Body of pancreas (tissue), 4 donors: Measurements from ENCODE around the gene IDS. TPM values are rescaled to one million over a fixed set of nuclear protein-coding genes. Genes with fewer than 3 reads are reported as not detected.

ENCODE experiments used
- ATAC-seq: fragments of 150-250 bp; one replicate; pipeline ENCODE4 v1.9.1; 2016
- DNase-seq, 4 donors: peaks; one replicate each; pipeline ENCODE4 v3.0.0-alpha.2; 2019
- H3K27ac ChIP-seq, 4 donors: fragments of 200-600 bp; sonication (generic); 1 replicate in 3 of 4; 2 replicates in 1 of 4; pipeline versions ENCODE4 v1.5.1 to v1.6.1; 2016 to 2019; ENCODE audit warnings: mild to moderate bottlenecking in 1 of 4, mixed read lengths in 1 of 4, moderate library complexity in 1 of 4
- H3K27me3 ChIP-seq, 2 donors: fragments of 200-600 bp; sonication (generic); one replicate each; pipeline ENCODE4 v1.6.0; 2016; ENCODE audit warnings: mild to moderate bottlenecking in 1 of 2
- H3K36me3 ChIP-seq, 2 donors: fragments of 200-600 bp; sonication (generic); replicated peaks in 1 of 2; 2 replicates each; pipeline ENCODE4 v1.5.1; 2016; ENCODE audit warnings: low read depth in 2 of 2; ENCODE audit not compliant: insufficient read depth in 1 of 2
- H3K4me1 ChIP-seq: fragments of 200-600 bp; sonication (generic); one replicate; pipeline ENCODE4 v1.6.0; 2016
- H3K4me3 ChIP-seq, 2 donors: fragments of 200-600 bp; sonication (generic); 1 replicate in 1 of 2; 2 replicates in 1 of 2; pipeline ENCODE4 v1.5.1; 2016 to 2019
- H3K9me3 ChIP-seq, 3 donors: fragments of 200-600 bp; sonication (generic); 1 replicate in 2 of 3; 2 replicates in 1 of 3; pipeline ENCODE4 v1.5.1; 2016
- POLR2A ChIP-seq, 3 donors: fragments of 450-650 bp; IDR thresholded peaks; one replicate each; pipeline ENCODE4 v1.6.1; 2016; ENCODE audit warnings: antibody characterized with exemption in 3 of 3, mild to moderate bottlenecking in 2 of 3
- WGBS, 2 donors: methylation state at CpG; one replicate each; pipeline ENCODE4 v1.1.5; 2017; 5-methylcytosine and 5-hydroxymethylcytosine counted together
- intact Hi-C: fragments of 100-400 bp; cut with DNase I; formaldehyde crosslinking; loops from one replicate; pipeline ENCODE4 v1.15.1; 2023
- total RNA-seq, 2 donors: library from RNA; depleted of rRNA; stranded (reverse); fragments of >200 nt; gene quantifications; one replicate each; pipeline ENCODE4 v1.1.0, GENCODE V29; 2016
- TF ChIP-seq, protein P1 (sequence below), 7 experiments: fragments of 450-650 bp in 4 of 7; fragments of 200-600 bp in 3 of 7; sonication (generic) in 3 of 7; IDR thresholded peaks; one replicate each; pipeline ENCODE4 v1.5.1; 2016 to 2019; ENCODE audit warnings: antibody characterized with exemption in 7 of 7

IDS gene
- total RNA-seq, 2 donors from 2014 or later, result 39.7 to 49.4 TPM

- H3K4me1 ChIP-seq, result no peaks in the 10 kb centered on the region
- H3K27me3 ChIP-seq, result no peaks in the 10 kb centered on the region
- no peak for TF ChIP-seq POLR2A (IDR thresholded peaks at IDR 0.05)
- TF ChIP-seq, protein P1, sequence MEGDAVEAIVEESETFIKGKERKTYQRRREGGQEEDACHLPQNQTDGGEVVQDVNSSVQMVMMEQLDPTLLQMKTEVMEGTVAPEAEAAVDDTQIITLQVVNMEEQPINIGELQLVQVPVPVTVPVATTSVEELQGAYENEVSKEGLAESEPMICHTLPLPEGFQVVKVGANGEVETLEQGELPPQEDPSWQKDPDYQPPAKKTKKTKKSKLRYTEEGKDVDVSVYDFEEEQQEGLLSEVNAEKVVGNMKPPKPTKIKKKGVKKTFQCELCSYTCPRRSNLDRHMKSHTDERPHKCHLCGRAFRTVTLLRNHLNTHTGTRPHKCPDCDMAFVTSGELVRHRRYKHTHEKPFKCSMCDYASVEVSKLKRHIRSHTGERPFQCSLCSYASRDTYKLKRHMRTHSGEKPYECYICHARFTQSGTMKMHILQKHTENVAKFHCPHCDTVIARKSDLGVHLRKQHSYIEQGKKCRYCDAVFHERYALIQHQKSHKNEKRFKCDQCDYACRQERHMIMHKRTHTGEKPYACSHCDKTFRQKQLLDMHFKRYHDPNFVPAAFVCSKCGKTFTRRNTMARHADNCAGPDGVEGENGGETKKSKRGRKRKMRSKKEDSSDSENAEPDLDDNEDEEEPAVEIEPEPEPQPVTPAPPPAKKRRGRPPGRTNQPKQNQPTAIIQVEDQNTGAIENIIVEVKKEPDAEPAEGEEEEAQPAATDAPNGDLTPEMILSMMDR (IDR thresholded peaks at IDR 0.05), result no peak
- H3K9me3 ChIP-seq, result no peaks in the 10 kb centered on the region
- H3K4me3 ChIP-seq, result no peak overlapping the region
- H3K27ac ChIP-seq, result no peak overlapping the region
- no peak for DNase-seq
- no peak for ATAC-seq
- WGBS, 2 donors, result 59 to 60% methylated on average over 3 to 5 of the region's 5 CpGs
- intact Hi-C loops, result loop anchor here (10.0 kb wide), 1 partner anchor 1425 kb away; no protein-coding TSS in a partner anchor
- no peaks in the 10 kb centered on the region for H3K36me3 ChIP-seq
Observed at GRCh38 chrX:149469406-149469805, 35.7 kb downstream of the IDS start.

DNA sequence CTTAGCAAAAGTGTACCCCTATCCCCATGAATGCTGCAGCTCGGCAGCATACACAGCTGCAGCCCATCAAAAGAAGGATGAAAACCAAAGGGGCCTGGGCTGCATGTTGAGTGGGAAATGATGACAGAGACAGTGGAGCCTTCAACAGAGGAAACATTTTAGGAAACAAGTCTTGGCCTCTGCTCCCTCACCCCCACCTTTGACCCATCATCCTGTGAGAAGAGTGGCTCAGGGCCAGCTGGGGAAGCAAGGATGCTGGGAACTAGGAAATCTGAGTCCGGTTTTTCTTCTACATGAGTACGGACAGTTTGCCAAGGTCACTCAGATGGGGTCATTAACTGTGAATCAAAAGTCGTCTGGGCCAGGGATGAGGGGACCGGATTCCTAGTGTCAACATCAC lies 37.2 kb downstream of the IDS start:
- H3K4me1 ChIP-seq, result no peaks in the 10 kb centered on the region
- no peaks in the 10 kb centered on the region for H3K36me3 ChIP-seq
- WGBS, 2 donors, result 20 to 28% methylated on average over 4 to 5 of the region's 5 CpGs
- no peak for TF ChIP-seq POLR2A (IDR thresholded peaks at IDR 0.05)
- TF ChIP-seq, protein P1 (IDR thresholded peaks at IDR 0.05), result no peak
- DNase-seq (no peak), ATAC-seq (no peak)
- no peaks in the 10 kb centered on the region for H3K27me3 ChIP-seq
- H3K9me3 ChIP-seq, result no peaks in the 10 kb centered on the region
- no peak overlapping the region for H3K4me3 ChIP-seq
- H3K27ac ChIP-seq, result no peak overlapping the region
- intact Hi-C loops, result loop anchor here (10.0 kb wide), 1 partner anchor 1423 kb away; no protein-coding TSS in a partner anchor

DNA sequence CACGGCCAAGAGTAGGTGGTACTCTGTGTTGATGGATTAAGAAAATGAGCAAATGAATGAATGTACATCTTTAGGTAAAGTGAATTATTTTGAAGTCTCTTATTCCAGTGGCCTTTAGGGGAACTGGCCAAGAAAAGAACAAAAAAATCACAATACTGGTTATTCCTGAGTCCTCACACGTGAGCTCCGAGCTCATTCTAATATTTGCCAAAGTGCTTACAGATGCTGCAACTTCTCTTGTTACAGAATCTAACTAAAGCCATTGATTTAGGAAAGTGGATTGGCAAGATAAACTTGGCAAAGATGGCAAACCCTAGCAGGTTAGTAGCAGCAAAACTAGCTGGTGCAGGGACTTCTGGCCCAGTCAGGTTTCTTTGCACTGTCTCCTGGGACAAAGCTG lies 37.6 kb downstream of the IDS start:
- H3K27me3 ChIP-seq, result no peaks in the 10 kb centered on the region
- DNase-seq, result no peak
- H3K4me1 ChIP-seq, result no peaks in the 10 kb centered on the region
- TF ChIP-seq, protein P1 (IDR thresholded peaks at IDR 0.05), result no peak
- TF ChIP-seq POLR2A (IDR thresholded peaks at IDR 0.05), result no peak
- H3K4me3 ChIP-seq, result no peak overlapping the region
- no peaks in the 10 kb centered on the region for H3K36me3 ChIP-seq
- intact Hi-C loops, result loop anchor here (10.0 kb wide), 1 partner anchor 1423 kb away; no protein-coding TSS in a partner anchor
- WGBS, 2 donors, result 63 to 86% methylated on average over 3 of the region's 3 CpGs
- no peaks in the 10 kb centered on the region for H3K9me3 ChIP-seq
- H3K27ac ChIP-seq, result no peak overlapping the region
- no peak for ATAC-seq

- Histone ChIP-seq H3K27me3 (no peaks in the 10 kb centered on the region), H3K4me3 (no peak overlapping the region), H3K4me1 (no peaks in the 10 kb centered on the region), H3K36me3 (no peaks in the 10 kb centered on the region), H3K27ac (no peak overlapping the region), H3K9me3 (no peaks in the 10 kb centered on the region)
- ATAC-seq (no peak), DNase-seq (no peak)
- TF ChIP-seq, protein P1 (IDR thresholded peaks at IDR 0.05), result no peak
- TF ChIP-seq POLR2A (IDR thresholded peaks at IDR 0.05), result no peak
- 43 to 67% methylated on average over 1 of the region's 1 CpG for WGBS, 2 donors
- intact Hi-C loops, result loop anchor here (10.0 kb wide), 1 partner anchor 1418 kb away; no protein-coding TSS in a partner anchor
Observed at GRCh38 chrX:149462849-149463248, 42.3 kb downstream of the IDS start.

DNA sequence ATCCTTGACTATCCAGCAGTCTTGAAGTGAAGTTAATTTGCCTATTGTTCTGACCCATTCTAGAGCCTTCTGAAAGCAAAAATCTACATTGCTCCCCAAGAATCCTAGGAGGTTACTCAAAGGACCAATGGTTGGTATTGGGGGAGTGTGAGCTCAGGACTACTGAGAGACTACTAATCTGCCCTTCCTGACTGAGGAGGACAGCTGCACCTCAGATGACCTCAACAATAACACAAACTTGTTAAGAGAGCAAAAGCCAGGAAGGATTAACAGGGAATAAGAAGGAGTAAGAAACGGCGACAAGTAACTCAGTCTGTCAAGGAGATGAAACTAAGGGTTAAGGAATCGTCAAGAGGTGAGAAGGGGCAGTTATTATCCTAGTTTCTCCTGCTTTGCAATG lies 43.4 kb downstream of the IDS start:
- Histone ChIP-seq H3K4me3 (no peak overlapping the region), H3K9me3 (no peaks in the 10 kb centered on the region), H3K36me3 (no peaks in the 10 kb centered on the region), H3K27me3 (no peaks in the 10 kb centered on the region), H3K27ac (no peak overlapping the region), H3K4me1 (no peaks in the 10 kb centered on the region)
- ATAC-seq (no peak), DNase-seq (no peak)
- WGBS, 2 donors, result 59 to 67% methylated on average over 3 of the region's 3 CpGs
- intact Hi-C loops, result loop anchor here (10.0 kb wide), 1 partner anchor 1417 kb away; no protein-coding TSS in a partner anchor
- TF ChIP-seq, protein P1 (IDR thresholded peaks at IDR 0.05), result no peak
- no peak for TF ChIP-seq POLR2A (IDR thresholded peaks at IDR 0.05)
